PC-3 (cell line): ENCODE measurements around the gene AKAP8L.

Experiments
- CTCF ChIP-seq: fragments of 300-600 bp; sonication (generic); conservative IDR thresholded peaks from 2 replicates; pipeline ENCODE4 v1.5.1; 2017; ENCODE audit warnings: antibody characterized with exemption, low read depth, mild to moderate bottlenecking, low read length
- EZH2 ChIP-seq: fragments of 300-600 bp; sonication (generic); IDR thresholded peaks from one replicate; pipeline ENCODE4 v1.6.1; 2017; ENCODE audit warnings: antibody characterized with exemption, mild to moderate bottlenecking, low read length; ENCODE audit not compliant: unreplicated experiment
- EZH2phosphoT487 ChIP-seq: fragments of 300-600 bp; sonication (generic); IDR thresholded peaks from 2 replicates; pipeline ENCODE4 v1.6.1; 2018; ENCODE audit warnings: mild to moderate bottlenecking, antibody characterized with exemption, low read length, borderline replicate concordance

GRCh38 chr19:15453091-15453578 is 34.3 kb upstream of the AKAP8L start:
- TF ChIP-seq EZH2, result no peak
- no peak; the same call in 1 of the 2 replicates for TF ChIP-seq CTCF
- no peak for TF ChIP-seq EZH2phosphoT487
